Activated CD8-positive, alpha-beta T cell treated with anti-CD3 and anti-CD28 coated beads for 36 hours (primary cell): ENCODE measurements around the gene PCSK5. TPM values are rescaled to one million over a fixed set of nuclear protein-coding genes. Genes with fewer than 3 reads are reported as not detected.

ENCODE experiments used
- ATAC-seq: fragments of 200-7000 bp; cut with Tn5 transposase; one replicate; pipeline ENCODE4 v1.10.0; 2021; ENCODE audit warnings: mild to moderate bottlenecking, moderate library complexity
- CTCF ChIA-PET: fragments of 350-600 bp; sonication (Branson Sonifier 250); formaldehyde crosslinking; loops from one replicate; lab custom pipeline; 2021; ENCODE audit warnings: antibody characterized with exemption; lab: Charles Lee
- POLR2A ChIA-PET: fragments of 350-600 bp; sonication (Branson Sonifier 250); formaldehyde crosslinking; loops from one replicate; lab custom pipeline; 2021; ENCODE audit warnings: antibody characterized with exemption; lab: Charles Lee
- DNase-seq: peaks from one replicate; pipeline ENCODE4 v3.0.0-alpha.2; 2020
- H3K27ac Mint-ChIP-seq: one replicate; pipeline ENCODE4 v1.8.0; 2021; ENCODE audit warnings: mild to moderate bottlenecking, mixed read lengths
- H3K27me3 Mint-ChIP-seq: one replicate; pipeline ENCODE4 v1.8.0; 2021; ENCODE audit warnings: mixed read lengths
- H3K36me3 Mint-ChIP-seq: one replicate; pipeline ENCODE4 v1.8.0; 2021; ENCODE audit warnings: low read depth, mixed read lengths
- H3K4me1 Mint-ChIP-seq: one replicate; pipeline ENCODE4 v1.8.0; 2021; ENCODE audit warnings: low read depth, mixed read lengths
- H3K4me3 Mint-ChIP-seq: one replicate; pipeline ENCODE4 v1.8.0; 2021; ENCODE audit warnings: mild to moderate bottlenecking, moderate library complexity, mixed read lengths
- H3K9me3 Mint-ChIP-seq: one replicate; pipeline ENCODE4 v1.8.0; 2021; ENCODE audit warnings: mixed read lengths
- CTCF ChIP-seq: fragments of 200-600 bp; IDR thresholded peaks from one replicate; pipeline ENCODE4 v1.8.0; 2022; ENCODE audit warnings: antibody characterized with exemption, mild to moderate bottlenecking
- intact Hi-C: fragments of 100-400 bp; cut with micrococcal nuclease; formaldehyde crosslinking; loops from one replicate; pipeline ENCODE4 v1.10.0; 2022
- total RNA-seq, 2 experiments: library from RNA; stranded (reverse); gene quantifications; one replicate each; pipeline ENCODE4 v1.2.3, GENCODE V29; 2021

Gene PCSK5
- total RNA-seq, 2 experiments from 2014 or later: 4.7 to 5.2 TPM

- Mint-ChIP-seq H3K27me3 (no peaks in the 10 kb centered on the region), H3K4me1 (no peaks in the 10 kb centered on the region), H3K9me3 (no peaks in the 10 kb centered on the region), H3K4me3 (no peak overlapping the region), H3K36me3 (no peaks in the 10 kb centered on the region), H3K27ac (no peak overlapping the region)
- ATAC-seq (no peak), DNase-seq (no peak)
- intact Hi-C loops: no loop called here
- ChIA-PET CTCF (interaction anchor here (1.3 kb wide), 1 partner anchor 17 kb away, joined by 3 read pairs; no protein-coding TSS in a partner anchor), POLR2A (no interaction called here)
- no peak for TF ChIP-seq CTCF
Observed at GRCh38 chr9:76353280-76353679, 462.8 kb downstream of the PCSK5 start.

DNA sequence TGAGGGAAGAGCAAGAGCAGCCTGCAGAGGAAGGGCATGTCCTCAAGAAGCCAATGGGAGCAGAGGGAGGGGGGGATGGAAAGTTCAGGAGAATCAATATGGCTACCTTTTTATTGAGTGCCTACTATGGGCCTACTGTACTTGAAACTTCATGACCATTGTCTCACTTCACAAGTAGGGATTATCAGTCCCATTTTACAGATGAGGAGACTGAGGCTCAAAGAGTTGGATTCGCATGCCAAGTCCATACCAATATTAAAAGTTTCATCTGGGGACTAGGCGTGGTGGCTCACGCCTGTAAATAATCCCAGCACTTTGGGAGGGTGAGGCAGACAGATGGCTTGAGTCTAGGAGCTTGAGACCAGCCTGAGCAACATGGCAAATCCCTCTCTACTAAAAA lies 463.7 kb downstream of the PCSK5 start:
- POLR2A ChIA-PET: no interaction called here
- intact Hi-C loops: no loop called here
- DNase-seq (no peak), ATAC-seq (no peak)
- no peak for TF ChIP-seq CTCF
- CTCF ChIA-PET: no interaction called here
- H3K9me3 Mint-ChIP-seq: no peaks in the 10 kb centered on the region
- no peaks in the 10 kb centered on the region for H3K27me3 Mint-ChIP-seq
- H3K4me3 Mint-ChIP-seq: no peak overlapping the region
- no peak overlapping the region for H3K27ac Mint-ChIP-seq
- no peaks in the 10 kb centered on the region for H3K36me3 Mint-ChIP-seq
- H3K4me1 Mint-ChIP-seq: no peaks in the 10 kb centered on the region

DNA sequence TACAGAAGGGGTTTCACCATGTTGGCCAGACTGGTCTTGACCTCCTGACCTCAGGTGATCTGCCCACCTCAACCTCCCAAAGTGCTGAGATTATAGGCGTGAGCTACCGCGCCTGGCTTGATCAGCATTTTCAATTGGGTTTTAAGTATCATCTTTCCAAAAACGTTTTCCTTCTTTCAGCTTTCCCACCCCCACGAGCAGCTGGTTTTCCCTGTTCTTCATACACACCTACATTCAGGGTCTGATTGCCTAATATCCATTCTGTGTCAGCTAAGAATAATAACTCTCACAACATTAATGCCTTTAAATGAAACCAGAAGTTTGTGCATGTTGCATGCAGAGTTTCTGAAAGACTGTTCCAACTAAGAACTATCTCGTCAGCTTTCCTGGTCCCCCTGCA lies 465.4 kb downstream of the PCSK5 start:
- POLR2A ChIA-PET: no interaction called here
- H3K27ac Mint-ChIP-seq: no peak overlapping the region
- no peak for TF ChIP-seq CTCF
- no peaks in the 10 kb centered on the region for H3K9me3 Mint-ChIP-seq
- ATAC-seq (no peak), DNase-seq (no peak)
- H3K4me3 Mint-ChIP-seq: no peak overlapping the region
- no peaks in the 10 kb centered on the region for H3K27me3 Mint-ChIP-seq
- intact Hi-C loops: no loop called here
- CTCF ChIA-PET: no interaction called here
- no peaks in the 10 kb centered on the region for H3K36me3 Mint-ChIP-seq
- H3K4me1 Mint-ChIP-seq: no peaks in the 10 kb centered on the region

- Mint-ChIP-seq H3K4me3 (no peak overlapping the region), H3K4me1 (no peaks in the 10 kb centered on the region), H3K27ac (no peak overlapping the region), H3K27me3 (no peaks in the 10 kb centered on the region), H3K9me3 (no peaks in the 10 kb centered on the region), H3K36me3 (no peaks in the 10 kb centered on the region)
- ChIA-PET POLR2A (no interaction called here), CTCF (interaction anchor here (0.6 to 0.7 kb wide), 2 partner anchors 26 to 182 kb away, joined by 3 to 4 read pairs; no protein-coding TSS in a partner anchor)
- DNase-seq (no peak), ATAC-seq (no peak)
- intact Hi-C loops: no loop called here
- no peak for TF ChIP-seq CTCF
Observed at GRCh38 chr9:76357555-76357954, 467.1 kb downstream of the PCSK5 start.

DNA sequence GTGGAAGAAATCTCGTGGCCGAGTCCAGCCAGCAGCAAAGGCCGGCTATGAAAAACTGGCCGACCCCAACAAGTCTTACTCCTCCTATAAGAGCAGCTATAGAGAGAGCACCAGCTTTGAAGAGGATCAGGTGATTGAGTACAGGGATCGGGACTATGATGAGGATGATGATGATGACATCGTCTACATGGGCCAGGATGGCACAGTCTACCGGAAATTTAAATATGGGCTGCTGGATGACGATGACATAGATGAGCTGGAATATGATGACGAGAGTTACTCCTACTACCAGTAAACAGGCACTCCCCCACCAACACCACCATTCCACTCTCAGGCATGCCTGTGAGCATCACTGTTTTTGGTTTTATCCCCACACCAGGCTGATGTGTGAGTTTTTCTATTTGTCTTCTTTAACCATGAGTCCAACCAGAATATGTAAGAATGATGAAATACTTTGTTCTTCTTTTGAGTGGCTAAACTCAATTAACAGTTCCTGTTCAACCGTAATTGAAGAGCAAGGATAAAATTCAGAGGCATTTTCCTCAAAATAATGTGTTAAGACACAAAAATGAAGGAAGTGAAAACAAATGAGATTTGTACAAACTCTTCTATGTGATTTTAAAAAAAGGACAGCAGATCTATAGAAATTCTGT lies 468.3 kb downstream of the PCSK5 start:
- Mint-ChIP-seq H3K4me1 (no peaks in the 10 kb centered on the region), H3K27ac (no peak overlapping the region), H3K4me3 (no peak overlapping the region), H3K9me3 (no peaks in the 10 kb centered on the region), H3K36me3 (no peaks in the 10 kb centered on the region), H3K27me3 (no peaks in the 10 kb centered on the region)
- CTCF ChIA-PET: no interaction called here
- intact Hi-C loops: no loop called here
- POLR2A ChIA-PET: no interaction called here
- DNase-seq (no peak), ATAC-seq (no peak)
- TF ChIP-seq CTCF: no peak
